Activated T-cell treated with anti-CD3 and anti-CD28 coated beads for 1 hour (primary cell): Measurements from ENCODE around the gene CLCN1.

ENCODE experiments used
- DNase-seq: peaks from one replicate; pipeline ENCODE4 v3.0.0-alpha.2; 2020; ENCODE audit warnings: low read depth

The CLCN1 gene

GRCh38 chr7:143399151-143399550 lies 83.2 kb downstream of the CLCN1 start:
- no peak for DNase-seq

DNA sequence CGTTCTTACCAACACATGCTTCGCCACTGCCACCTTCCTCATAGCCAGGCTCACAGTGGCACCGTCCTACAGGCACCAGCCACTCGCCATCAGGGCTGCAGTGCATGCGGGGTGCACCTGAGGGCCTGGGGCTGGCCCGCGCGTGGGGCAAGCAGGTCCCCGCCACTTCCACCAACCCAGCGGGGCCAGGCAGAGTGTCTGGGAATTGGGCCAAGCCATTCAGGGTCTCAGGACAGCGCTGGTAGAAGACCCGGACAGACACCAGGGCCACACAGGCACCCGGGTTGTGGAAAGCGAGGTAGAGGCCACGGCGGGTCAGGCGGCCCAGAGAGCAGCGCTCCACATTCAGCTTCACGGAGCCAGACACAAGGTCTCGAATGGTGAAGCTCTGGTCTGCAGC lies 83.7 kb downstream of the CLCN1 start:
- DNase-seq, result no peak

DNA sequence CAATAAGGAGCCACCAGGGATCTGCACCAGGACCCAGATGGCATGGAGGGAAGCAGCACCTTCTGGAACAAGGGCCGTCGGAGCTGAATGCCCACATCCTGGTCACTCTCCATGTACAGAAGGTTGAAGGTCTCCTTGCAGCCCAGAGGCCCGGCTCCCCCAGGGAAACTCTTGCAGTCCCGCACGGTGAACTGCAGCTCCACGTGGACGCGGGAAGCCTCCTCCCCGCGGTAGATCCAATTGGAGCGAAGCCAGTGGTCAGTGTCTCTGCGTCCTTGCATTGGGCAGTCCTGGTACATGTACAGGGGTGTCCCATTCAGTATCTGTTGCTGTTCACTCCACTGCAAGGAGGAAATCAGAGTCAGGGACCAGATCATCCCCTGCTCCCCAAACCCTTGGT lies 85.4 kb downstream of the CLCN1 start:
- DNase-seq, result no peak
